HS-5 (cell line): Measurements from ENCODE around the gene RPL38.
"Not testable (repeated sequence)": the region's sequence is repeated elsewhere in the genome, so short reads cannot be mapped to it uniquely, and the experiment has no call there.

ENCODE experiments used
- DNase-seq: peaks from one replicate; pipeline ENCODE4 v3.0.0-alpha.2; 2012; ENCODE audit warnings: low read depth

The RPL38 gene

DNA sequence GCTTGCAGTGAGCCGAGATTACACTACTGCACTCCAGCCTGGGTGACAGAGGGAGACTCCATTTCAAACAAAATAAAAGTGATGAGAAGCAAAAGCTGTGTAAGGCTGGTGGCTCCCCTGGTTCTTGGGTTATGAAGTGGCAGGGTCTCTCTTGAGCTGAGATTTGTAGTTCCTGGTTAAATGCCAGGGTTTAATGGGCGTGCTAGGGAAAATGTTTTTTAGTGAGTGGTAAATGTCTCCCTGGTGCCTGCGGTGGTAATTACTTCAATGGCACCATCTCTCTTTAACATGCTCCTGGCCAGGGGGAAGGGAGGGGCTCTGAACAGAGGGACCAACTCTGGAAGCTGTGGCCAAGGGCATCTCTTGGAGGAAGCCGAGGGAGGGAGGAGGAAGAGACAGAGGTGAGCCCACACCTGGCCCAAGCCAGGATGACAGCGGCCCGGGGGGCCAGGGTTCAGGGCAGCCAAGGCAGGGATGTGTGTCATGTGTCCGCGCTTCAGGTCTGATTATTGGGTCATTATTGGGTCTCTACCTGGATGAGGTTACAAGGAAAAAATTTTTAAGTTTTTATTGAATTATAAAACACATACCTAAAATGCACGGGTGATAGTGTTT is 17.8 kb upstream of the RPL38 start:
- DNase-seq: no peak

DNA sequence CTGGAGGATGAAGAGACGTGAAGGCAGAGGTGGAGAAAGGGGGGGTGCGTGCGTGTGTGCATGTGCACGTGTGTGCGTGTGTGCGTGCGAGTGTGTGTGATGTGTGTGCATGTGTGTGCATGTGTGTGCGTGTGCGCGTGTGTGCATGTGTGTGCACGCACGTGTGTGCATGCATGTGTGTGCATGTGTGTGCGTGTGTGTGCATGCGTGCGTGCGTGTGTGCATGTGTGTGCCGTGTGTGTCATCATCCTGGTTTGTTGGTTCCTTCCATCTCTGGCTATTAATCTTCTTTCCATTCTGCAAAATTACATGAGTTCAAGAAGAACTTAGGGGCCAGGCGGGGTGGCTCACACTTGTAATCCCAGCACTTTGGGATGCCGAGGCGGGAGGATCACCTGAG is 17.0 kb upstream of the RPL38 start:
- DNase-seq: no peak

DNA sequence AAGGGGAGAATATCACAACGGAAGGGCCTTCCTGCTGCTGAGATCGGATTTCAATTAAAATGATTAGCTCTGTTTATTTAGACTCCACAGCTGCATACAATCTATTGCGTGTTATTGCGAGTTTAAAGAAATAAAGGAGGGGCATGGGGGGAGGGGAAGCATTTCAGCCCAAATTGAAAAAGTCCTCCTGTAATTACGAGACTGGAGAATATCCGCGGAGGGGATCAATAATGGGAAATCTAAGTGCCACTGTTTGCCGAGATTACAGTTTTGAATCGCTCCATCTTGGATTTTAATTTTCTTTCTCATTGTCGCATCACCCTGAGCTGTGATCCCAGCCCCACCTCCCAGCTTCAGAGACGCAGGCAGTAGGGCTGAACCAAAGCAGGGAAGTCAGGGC is 15.7 kb upstream of the RPL38 start:
- DNase-seq: no peak

DNA sequence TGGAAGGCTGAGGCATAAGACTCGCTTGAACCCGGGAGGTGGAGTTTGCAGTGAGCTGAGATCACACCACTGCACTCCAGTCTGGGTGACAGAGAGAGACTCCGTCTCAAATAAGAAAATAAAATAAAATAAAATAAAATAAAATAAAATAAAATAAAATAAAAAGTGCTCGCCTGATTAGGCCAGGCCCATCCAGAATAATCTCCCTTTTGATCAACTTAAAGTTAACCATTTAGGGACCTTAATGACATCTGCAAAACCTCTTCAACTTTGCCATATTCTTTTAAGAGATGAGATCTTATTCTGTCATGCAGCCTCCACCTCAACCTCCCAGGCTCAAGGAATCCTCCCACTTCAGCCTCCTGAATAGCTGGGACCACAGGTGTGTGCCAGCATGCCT is 14.8 kb upstream of the RPL38 start:
- not testable (repeated sequence) for DNase-seq

DNA sequence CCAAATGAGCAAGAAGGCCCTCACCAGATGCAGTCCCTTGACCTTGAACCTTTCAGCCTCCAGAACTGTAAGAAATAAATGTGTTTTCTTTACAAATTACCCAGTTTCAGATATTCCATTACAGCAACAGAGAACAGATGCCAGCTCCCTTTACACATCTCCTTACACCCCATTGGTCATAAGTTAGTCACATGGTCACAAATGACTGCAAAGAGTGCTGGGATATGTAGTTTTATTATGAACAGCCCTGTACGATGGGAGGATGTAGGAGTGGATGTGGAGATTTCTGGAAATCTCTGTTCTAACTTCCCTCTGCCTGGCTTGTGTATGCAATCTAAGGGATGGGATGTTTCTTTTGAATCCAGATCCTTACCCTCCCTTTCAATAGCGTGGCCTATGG is 13.3 kb upstream of the RPL38 start:
- no peak for DNase-seq

DNA sequence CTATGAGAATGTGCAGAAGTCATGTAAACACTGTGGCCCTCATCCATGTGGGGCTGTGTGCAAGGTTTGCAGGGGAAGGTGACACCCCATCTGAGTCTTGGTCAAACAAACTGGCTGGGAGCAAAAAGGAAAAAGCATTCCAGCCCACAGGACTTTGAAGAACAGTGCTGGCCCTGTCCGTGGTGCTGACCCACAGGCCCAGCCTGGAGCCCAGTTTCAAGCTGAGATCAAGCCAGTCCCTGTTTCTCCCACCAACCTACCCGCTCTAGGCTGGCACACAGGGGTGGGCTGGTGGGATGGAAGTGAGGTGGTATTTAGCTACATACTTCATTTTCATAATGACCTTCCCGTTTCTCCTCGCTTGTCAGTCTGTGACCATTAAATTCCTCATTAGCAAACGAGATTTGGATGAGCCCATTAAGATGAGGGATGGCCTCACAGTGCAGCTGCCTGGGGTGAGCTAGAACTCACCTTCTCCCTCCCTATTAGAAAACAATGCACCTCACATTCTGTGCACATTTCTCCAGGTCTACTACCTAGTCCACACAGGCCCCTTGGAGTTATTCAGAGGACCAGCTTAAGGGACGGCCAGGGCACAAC is 12.6 kb upstream of the RPL38 start:
- no peak for DNase-seq

DNA sequence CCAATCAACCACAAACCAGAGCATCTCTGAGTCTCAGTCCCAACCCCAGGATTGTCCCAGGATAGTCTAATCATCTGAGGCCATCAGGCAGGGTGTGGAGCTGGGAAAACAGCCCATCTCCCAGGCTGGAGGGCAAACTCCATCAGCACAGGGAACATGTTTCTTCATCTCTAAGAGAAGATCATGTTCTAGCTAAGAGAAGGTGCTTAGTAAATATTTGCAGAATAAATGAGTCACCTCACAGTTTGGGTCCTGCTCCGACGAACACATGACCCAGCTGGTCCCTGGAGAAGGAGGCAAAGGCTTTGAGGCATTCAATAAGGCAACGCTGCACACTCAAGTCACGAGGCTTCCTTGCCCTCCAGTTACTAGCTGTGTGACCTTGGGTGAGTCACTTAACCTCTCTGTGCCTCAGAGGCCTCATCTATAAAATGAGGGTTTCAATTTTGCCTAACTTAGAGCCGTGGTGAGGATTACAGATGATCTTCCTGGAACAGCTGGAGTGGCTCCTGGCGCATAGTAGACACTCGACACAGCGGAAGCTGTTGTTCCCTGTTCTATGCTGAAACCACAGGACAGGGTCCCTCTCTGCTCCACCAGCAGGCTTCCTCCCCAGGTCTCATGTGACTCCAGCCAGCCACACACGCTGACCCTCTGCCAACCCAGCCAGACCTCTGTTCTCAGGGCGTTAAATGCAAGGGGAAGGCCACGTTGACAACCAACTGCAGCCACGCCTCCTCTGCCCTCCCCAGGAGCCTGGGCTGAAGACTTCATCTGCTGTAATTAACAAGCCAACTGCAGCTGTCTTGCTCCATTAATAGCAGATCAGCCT is 10.3 kb upstream of the RPL38 start:
- no peak for DNase-seq

GRCh38 chr17:74194682-74195081 is 8.8 kb upstream of the RPL38 start:
- no peak for DNase-seq

GRCh38 chr17:74196541-74197317 is 6.7 kb upstream of the RPL38 start:
- no peak for DNase-seq

GRCh38 chr17:74197801-74198200 is 5.7 kb upstream of the RPL38 start:
- no peak for DNase-seq

DNA sequence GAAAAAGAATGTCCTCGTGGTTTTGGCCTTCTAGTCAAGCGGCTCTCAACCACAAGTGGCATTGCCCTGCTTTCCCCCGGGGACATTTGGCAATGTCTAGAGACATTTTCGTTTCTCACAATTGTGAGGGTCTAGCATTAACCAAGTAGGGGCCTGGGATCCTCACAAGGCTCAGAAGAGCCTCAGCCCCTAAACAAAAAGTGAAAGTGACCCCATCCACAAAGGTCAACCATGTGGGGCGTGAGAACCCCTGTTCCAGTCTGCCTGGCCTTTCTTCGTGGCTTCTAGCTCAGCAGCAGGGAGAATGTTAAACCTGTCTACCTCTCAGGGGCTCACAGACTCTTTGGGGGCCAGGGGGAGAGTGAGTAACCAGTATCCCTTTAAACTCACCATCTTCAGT is 4.8 kb upstream of the RPL38 start:
- DNase-seq: no peak

- DNase-seq: no peak
Observed at GRCh38 chr17:74199306-74200092, 4.0 kb upstream of the RPL38 start.

DNA sequence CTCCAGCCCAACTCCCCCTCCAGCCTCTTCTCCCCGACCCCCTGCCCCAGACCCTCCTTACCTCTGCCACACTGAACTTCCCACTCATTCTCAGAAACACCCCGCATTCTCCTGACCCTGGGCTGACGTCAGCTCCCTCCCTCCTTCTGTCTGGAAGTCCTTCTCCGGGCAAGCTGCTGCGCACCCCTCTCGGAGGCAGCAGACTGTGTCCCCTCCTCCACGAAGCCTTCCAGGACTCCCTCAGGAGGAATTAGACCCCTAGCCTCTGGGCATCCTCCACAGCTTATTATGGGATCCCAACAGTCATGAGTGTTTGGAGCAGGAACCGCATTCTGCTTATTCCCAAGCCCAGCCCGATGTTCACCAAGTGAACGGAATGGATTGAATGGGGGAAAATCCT is 3.4 kb upstream of the RPL38 start:
- DNase-seq: no peak

GRCh38 chr17:74201250-74201649 is 2.2 kb upstream of the RPL38 start:
- no peak for DNase-seq

DNA sequence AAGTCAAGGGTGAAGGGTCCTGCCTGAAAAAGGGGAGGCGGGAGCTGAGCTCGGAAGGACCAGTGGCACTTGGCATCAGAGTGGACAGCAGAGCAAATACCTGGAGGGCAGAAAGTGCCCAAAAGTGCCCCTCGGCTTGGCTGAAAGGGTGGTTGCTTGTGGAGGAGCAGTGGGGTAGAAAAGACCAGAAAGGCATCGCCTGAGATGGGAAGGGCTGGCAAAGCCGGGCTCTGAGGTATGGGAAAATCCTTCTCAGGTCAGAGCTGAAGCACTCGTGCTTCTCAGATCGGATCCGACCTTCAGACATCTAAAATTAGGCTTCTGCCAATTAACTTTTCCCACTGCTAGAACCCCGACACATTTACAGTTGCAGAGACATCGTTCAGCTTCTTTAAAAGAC is 1.5 kb upstream of the RPL38 start:
- DNase-seq: no peak

GRCh38 chr17:74202938-74203337 is 540 bp upstream of the RPL38 start:
- no peak for DNase-seq

DNA sequence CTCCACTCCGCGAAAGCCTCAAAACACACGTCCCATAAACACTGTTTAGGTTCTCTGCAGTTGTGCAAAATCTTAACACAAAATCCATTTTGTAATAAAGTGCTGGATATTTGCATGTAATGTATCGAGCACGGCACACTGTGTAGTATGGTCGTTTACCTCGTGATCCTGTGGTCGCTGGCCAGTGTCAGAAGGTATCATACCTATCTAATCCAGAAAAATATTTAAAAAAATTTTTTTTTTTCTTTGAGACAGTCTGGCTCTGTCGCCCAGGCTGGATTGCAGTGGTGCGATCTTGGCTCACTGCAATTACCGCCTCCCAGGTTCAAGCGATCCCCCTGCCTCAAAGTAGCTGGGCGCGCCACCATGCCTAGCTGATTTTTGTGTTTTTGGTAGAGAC is 996 bp downstream of the RPL38 start:
- DNase-seq: no peak

GRCh38 chr17:74205274-74205673 is 1.8 kb downstream of the RPL38 start:
- no peak for DNase-seq

DNA sequence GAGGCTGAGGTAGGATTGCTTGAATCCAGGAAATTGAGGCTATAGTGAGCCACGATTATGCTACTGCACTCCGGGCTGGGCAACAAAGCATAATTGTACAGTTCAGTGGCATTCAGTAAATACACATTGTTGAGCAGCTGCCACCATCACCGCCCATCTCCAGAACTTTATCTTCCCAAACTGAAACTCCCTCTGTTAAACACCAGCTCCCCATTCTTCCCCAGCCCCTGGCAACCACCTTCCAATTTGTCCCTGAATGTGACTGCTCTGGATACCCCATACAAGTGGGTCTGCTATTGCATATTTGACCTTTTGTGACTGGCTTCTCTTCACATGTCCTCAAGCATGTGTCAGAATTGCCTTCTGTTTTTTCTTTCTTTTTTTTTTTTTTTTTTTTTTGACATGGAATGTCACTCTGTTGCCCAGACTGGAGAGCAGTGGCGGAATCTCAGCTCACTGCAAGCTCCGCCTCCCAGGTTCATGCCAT is 2.9 kb downstream of the RPL38 start:
- no peak for DNase-seq

- DNase-seq: no peak
Observed at GRCh38 chr17:74210191-74211140, 7.0 kb downstream of the RPL38 start.
